Testis (tissue), 2 donors: ENCODE data around the gene MMP20.

Experiments
- POLR2A ChIP-seq: fragments of 450-650 bp; IDR thresholded peaks from one replicate; pipeline ENCODE4 v1.6.1; 2017; ENCODE audit warnings: antibody characterized with exemption, mild to moderate bottlenecking, moderate library complexity
- TF ChIP-seq, protein P1 (sequence below), 3 experiments: fragments of 450-650 bp in 2 of 3; fragments of 200-600 bp in 1 of 3; sonication (generic) in 1 of 3; IDR thresholded peaks; one replicate each; pipeline ENCODE4 v1.5.1; 2016 to 2019; ENCODE audit warnings: antibody characterized with exemption in 3 of 3, mild to moderate bottlenecking in 2 of 3, moderate library complexity in 1 of 3

DNA sequence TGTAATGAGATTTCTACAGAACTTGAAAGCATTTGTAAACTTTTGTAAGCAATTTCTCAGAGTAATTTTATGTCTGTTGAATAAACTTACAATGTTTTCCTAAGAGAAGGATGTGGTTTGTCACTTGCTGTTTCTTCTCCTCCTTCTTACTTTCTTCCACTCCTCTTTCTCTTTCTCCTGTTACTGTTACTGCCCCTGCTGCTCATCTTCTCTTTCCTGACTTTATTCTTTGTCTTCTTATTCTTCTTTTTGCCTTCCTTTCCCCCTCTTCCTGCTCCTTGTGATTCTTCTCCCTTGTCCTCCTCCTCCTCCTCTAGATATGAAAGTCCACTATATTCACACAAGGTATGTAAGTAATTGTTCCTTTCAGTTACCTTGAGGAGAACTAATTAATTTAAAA lies 63.5 kb downstream of the MMP20 start:
- TF ChIP-seq POLR2A, result no peak
- TF ChIP-seq, protein P1, sequence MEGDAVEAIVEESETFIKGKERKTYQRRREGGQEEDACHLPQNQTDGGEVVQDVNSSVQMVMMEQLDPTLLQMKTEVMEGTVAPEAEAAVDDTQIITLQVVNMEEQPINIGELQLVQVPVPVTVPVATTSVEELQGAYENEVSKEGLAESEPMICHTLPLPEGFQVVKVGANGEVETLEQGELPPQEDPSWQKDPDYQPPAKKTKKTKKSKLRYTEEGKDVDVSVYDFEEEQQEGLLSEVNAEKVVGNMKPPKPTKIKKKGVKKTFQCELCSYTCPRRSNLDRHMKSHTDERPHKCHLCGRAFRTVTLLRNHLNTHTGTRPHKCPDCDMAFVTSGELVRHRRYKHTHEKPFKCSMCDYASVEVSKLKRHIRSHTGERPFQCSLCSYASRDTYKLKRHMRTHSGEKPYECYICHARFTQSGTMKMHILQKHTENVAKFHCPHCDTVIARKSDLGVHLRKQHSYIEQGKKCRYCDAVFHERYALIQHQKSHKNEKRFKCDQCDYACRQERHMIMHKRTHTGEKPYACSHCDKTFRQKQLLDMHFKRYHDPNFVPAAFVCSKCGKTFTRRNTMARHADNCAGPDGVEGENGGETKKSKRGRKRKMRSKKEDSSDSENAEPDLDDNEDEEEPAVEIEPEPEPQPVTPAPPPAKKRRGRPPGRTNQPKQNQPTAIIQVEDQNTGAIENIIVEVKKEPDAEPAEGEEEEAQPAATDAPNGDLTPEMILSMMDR (IDR thresholded peaks at IDR 0.05), result no peak
